GM18520 (cell line): ENCODE data around the gene U2SURP.

Source experiments
- ATAC-seq: cut with Tn5 transposase; IDR thresholded peaks from one replicate; pipeline ENCODE4 v1.9.1; 2021; ENCODE audit not compliant: unreplicated experiment

Gene U2SURP

DNA sequence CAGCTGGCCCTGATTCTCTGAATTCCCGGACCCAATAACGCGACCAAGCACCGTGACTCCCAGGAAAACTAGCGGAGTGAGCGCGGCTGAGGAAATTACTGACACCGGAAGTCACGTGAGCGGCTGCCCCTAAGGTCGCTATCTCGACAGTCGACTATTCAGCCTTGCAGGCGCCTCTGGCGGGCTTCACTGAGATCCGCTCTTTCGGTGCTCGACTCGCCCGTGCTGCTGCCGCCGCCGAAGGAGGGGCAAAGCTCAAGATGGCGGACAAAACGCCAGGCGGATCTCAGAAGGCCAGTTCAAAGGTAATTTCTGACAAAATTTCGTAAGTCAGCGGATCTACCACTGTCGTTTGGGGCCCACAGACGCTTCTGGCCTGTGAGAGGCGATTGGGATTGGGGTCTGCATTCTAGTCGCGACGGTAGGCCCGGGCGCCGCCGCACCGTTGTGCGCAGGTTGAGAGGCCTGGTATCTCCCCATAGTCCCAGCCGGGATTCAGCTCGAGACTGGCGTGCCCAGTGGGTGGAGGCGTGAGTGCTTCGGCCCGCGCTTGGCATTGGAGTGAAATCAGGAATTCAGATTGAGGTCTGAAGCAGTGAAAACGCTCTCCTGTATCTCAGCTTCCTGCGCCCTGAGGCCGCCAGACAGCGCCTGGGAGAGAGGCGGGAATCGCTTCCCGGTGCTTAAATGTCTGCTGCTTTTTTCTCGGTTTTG, at the start of gene U2SURP:
Gene U2SURP (plus strand): TSS at position 202 of the 714 bp plus-strand sequence. CDS start 59 bp downstream, at position 261.
- peak; percentile 90 for ATAC-seq

DNA sequence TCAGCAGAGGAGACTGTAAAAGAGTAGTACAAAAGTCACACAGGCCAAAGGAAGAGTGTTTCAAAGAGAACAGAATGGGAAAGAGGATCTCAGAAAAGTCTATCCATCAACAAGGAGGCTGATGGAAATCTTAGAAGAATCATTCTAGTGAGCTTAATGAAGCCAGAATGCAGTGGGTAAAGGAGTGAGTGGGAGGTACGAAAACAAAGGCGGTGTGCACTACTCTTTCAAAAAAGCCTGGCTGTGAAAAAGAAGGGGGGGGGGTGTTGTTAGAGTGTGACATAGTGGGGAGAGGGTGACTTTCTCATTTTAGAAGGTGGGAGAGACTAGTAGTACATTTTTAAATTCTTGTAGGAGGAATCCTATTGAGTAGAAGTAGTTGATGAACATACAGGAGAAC, 49.6 kb upstream of the U2SURP start:
- ATAC-seq = no peak

DNA sequence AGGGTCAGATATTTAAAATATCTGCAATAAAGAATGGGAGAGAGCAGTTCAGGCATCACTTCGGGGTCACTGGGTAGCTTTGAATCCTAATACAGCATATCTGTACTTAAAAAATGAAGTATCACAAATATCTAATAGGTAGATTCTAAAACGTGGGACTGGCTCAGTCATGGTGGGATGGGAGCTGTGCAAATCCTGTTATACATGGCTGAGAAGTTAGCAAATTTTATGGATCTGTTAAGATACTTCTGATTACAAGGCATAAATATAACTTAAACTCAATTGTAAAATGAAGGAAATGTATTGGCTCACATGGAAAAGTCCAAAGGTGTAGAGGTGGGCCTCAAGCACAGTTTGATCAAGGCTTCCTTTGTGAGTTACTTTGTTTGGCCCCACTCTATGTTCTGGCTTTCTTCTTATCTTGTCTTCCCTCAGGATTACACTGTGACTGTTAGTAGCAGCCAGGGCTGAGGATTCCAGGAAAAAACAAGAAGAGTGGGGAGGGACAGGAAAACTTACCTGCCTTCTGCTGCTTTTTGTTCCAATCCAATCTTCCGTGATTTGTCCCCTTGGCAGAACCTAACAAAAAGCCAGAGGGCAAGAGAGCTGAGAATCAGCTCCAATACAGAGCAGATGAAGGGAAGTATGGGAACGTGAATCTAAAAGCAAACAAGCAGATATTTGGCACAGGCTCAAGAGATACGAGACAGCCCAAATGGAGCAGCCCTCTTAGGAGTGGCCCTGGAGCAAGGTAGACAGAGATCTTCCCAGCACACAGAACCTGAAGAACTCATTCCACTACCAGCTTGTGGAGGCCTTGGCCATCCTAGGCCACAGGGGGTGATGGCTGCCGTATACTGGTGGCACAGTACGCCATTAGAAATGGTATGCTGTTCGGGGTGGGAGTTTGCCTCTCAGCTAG, 48.8 kb upstream of the U2SURP start:
- ATAC-seq = no peak

DNA sequence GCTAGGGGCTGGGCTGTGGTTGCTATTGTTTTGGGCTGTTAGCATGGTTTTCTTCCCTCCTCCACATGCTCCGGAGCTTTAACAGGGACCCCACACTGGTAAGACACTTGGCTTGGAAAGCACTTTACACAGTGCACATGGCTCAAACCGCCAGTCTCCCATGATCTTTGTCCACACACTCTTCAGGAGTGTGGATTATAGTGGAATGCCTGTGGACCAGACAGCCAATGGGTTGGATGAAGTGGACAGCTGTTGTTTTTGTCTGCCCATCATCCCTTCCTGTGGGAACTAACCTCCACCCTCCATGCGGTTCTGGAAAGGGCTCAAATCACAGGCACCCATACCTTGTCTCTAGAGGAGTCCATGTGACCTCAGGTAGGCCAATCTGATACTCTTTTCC, 47.9 kb upstream of the U2SURP start:
- ATAC-seq = no peak

DNA sequence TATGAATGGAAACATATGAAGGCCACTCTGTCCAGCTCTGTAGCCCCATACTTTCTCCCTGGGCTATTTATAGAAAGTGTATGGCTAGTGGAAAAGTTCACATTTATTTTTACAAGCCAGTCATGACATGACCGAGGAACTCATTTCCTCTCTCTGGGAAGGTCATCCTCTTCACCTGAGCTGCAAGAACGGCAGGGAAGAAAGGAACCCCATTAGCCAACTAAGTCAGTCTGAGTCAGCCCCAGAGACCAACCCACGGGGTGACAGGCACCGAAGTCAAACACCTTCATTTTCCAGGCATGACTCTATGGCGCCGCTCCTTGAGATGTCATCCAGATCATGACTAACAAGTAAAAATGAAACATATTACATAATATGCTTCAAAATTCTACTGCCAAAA, 42.7 kb upstream of the U2SURP start:
- no peak for ATAC-seq

DNA sequence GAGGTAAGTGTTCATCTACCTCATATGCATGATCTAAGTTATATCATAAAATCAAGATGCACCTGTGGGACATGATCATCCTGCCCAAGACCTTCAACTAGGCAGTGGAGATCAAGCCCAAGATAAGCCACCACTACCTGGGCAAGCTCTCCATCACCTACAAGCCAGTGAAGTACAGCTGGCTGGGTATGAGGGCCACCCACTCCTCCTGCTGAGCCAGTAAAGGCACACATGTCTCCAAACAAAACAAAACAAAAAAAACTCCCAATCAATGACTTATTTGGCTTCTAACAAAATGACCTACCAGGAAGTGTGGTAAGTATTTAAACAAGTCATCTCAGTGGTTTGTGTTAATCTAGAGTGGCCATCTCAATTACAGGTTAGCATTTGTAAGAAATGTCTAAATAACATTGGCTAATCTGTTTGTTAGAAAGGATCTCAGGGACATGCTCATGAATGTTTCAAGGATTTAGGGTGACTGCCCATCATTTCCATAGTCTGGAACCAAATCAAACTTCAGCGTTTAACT, 41.0 kb upstream of the U2SURP start:
- ATAC-seq = no peak

DNA sequence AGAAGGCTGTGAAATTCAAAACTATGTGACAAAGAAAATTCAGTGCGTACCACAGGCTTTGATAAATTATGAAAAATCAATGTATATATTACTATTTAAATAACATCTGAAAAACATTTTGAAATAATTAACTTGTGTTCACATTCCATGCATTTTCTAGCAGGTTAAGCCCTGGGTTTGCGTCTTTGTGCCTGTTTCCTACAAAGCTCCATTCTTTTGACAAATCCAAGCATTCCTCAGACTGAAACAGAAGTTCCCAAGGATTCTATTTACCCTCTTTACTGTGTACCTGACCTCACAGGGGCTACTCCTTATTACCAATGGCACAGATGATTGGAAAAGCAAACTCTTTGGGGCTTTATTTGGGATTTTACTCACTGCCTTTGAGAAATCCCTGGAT, 39.8 kb upstream of the U2SURP start:
- no peak for ATAC-seq

DNA sequence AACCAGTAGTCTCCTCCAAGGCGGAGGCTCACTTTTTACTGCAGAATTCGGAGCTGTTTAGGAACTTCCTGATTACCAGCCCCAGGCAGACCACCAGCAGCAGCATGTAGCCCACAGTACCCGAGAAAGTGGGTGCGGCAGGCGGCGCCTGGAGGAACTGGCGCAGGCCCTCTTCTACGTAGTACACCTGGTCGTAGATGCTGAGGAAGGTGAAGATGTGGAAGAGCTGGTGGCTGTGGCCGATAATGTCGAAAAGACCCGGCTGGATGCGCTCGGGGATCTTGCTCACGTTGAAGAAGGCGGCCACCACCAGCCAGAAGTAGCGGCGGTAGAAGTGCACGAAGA, 39.2 kb upstream of the U2SURP start:
- ATAC-seq = no peak

DNA sequence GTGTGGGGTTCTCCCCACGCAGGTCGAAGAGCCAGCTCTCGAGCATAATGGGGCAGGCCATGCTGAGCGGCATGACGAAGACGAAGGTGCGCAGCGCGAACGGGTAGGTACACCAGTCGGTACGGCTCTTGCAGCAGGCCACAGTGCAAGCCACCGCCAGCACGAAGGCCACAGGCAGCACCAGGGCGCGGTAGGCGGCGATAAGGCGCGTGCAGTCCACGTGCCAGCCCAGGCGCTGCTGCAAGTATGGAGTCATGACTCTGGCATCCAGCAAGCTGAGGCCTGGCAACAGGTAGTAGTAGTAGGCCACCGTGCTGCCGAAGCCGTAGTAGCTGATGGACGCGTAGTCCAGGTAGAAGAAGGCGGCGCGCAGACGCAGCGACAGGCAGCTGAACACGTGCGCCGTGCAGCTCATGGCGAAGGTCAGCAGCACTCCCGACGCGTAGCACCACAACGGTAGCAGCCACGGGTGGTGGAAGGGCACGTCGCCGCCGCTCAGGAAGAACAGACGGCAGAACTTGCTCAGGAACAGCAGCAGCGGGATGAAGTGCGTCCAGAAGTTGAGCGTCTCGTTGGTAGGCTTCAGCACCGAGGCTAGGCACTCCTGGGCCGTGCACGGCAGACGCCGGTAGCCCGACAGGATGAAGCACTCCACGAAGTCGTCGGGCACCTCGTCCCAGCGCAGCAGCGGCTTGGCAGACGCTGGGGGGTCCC, 38.7 kb upstream of the U2SURP start:
- no peak for ATAC-seq

DNA sequence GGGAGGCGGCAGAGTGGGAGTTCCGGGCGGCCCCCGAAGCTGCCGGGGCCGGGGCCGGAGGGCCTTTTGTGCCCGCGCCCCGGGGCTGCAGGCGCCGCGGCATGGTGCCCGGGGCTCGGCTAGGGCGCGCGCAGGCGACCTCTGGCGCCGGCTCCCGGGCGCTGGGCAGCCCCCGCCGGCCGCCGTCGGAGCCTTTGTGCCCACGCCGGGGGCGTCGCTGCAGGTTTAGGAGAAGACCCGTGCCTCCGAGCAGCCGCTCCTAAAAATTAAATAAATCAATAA, 38.2 kb upstream of the U2SURP start:
- no peak for ATAC-seq

DNA sequence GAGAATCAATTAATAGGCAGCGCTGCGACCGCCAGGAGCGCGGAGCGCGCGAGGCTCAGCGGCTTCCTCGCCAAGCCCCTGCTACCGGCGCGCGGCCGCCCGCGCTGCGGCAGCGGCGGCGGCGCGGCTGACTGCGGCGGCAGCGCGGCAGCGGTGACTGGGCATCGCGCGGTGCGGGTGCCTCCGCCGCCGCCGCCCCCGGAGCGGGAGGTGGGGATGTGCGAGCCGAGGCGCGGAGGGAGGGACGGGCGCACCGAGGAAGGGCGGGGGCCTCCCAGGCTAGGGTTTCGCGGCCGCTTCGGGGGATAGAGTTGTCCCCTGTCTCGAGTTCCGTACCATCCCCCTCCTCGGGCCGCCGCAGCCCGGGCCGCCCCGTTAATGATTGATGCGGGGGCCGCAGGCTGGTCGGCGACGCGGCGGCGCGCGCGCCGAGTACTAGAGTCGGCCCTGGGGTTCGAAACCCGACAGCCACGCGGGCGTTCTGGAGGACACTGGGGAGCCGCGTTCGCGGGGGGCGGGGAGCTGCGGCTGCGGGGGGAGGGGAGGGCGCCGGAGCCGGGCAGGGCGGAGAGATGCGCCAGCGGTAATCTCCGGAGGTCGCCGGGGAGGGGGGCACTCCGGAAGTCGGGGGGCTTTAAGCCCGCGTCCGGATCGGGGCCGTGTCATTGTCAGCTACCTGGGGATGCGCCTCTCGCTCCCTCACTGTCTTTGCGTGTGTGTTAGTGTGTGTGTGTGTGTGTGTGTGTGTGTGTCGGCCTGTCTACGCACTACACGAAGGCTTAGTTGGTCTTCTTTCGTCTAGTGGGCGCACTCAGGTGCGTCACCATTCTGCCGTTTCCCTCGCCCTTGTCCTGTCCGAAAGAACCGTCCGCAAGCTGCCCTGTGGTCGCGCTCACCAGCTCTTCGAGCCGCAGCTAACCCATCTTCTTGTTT, 37.6 kb upstream of the U2SURP start, which contains the start of gene PAQR9:
Gene PAQR9 (minus strand): TSS at position 159 of the 933 bp plus-strand sequence. CDS start 338 bp downstream, outside the sequence.
- ATAC-seq = no peak

DNA sequence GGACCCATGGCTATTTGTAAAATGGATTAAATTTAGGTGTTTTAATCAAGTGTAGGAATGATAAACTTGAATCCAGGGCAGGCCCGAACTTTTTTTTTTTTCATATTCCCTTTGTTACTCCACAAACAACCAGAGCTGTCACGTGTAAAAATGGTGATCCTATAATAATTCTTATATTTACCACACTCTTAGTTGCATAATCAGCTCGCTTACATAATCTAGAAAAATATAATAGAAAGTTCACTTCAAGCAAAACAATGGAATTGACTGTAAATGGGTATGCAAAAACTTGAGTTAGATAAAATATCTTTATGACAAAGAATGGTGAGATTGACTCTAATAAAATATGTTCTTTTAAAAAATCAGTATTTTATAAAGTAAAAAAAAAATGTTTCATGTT, 35.8 kb upstream of the U2SURP start:
- no peak for ATAC-seq

DNA sequence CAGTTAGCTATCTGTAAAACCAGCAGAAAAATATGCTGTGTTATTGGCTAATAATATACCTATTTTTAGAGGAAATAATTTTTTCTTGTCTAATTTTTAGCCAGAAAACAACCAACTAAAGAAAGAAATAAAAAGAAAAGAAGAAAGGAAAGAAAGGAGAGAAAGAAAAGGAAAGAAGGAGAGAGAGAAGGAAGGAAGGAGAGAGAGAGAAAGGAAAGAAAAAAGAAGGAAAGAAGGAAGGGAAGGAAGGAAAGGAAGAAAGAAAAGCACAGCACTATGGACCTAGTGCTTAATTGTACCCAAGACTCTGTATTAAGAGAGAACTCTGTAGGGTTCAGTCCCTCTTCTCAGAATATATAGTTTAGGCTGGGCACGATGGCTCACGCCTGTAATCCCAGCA, 34.6 kb upstream of the U2SURP start:
- no peak for ATAC-seq

DNA sequence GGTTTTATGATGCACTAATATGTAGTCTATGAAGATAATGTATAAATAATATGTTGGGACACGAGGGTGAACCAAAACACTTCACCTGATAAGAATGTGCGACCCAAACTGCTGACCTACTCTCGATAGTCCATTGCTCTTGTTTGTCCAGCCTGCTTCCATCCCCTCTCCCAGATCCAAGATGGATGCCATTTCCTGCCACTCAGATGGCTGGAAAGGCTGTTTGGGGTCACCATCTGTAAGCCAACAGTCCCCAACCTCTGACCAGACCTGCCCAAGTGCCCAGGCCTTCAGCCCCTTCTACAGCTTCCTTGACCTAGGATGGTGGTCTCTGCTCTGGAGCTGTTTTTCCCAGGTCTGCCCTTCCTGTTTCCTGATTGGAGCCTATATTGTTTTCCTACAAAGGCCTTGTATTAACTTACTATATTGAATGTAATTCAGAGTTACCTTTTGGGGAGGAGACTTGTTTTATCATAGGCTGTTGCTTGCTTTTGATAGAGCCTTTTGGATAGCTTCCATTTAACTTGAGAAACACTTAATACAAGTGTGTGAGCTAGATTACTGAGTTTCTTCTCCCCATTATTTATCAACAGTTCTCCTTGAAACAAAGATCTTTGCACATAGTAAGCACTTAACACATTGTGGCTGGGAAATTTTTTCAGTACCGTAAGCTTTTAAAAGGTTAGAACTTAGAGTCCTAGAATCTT, 32.9 kb upstream of the U2SURP start:
- no peak for ATAC-seq

DNA sequence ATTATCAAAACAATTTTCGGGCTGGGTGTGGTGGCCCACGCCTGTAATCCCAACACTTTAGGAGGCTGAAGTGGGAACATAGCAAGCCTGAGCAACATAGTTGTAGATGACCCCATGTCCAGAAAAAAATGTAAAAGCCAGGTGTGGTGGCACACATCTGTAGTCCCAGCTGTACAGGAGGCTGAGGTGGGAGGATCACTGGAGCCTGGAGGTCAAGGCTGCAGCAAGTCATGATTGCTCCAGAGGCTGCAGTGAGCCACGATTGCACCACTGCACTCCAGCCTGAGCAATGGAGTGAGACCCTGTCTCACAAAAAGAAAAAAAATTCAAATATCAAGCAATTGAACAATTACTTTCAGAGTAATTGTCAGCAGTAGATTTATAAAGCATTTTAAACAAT, 29.9 kb upstream of the U2SURP start:
- ATAC-seq = no peak

DNA sequence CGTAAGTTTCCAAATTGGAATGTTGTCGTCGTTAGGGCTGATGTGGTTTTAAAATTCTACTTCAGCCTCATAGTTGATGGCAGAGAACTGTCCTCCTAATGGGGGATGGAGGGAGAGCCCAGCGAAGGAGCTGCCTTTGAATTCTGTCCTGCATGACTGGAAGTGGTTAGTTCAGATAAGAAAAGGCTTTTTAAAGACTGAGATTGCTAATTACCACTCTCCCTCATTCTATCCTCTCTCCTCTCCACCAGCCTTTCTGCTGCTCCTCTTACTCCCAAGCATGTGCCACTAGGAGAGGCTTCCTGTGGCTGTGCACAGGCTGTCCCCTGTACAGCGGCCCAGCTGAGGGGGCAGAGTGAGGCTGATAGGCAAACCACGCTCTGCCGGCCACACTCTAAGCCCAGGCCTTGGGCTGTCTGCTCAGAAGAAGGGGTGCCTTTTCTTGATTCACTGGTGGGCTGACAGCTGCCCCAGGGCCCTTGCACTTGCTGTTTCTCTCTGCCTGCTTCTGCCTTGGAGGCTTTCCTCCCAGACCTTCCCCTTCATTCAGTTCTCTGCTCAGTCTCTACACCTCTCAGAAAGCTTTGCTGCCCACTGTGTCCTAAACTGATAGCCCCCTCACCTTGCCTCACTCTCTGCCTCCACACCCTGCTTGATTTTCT, 29.1 kb upstream of the U2SURP start:
- no peak for ATAC-seq

DNA sequence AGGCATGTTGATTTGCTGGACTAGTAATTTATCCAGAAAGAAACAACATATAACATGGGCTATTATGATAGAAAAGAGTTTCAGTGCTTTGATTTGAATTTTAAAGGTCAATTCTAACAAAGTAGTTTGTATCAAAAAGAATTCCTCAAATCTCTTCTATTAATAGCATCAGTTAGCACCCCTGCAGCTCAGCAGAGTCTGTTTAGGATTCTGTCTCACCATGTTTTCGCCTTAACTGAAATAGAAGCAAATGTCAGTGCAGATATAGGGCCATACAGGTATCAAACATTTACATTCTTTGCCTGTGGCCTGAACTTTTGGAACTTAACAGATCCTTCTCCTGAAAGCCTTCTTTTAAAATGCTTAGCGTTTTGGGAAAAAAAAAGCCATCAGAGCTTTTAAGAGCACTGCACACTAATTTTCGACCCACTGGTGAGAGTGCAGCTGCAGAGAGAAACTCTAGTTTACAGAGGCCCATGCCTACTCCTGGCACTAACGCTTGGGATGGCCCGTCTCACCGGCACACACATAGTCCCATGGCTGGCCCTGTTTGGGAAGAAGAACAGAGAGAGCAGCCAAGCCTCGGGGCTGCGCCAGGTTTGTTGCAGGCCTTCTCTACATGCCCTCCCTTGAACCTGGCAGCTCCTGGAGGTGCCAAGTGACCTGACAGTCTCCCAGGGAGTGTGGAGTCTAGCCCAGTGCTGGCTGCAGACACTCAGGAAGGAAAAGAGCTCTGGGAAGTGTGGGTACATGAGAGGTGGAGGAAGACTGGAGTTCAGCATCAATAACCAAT, 28.0 kb upstream of the U2SURP start:
- ATAC-seq = no peak

DNA sequence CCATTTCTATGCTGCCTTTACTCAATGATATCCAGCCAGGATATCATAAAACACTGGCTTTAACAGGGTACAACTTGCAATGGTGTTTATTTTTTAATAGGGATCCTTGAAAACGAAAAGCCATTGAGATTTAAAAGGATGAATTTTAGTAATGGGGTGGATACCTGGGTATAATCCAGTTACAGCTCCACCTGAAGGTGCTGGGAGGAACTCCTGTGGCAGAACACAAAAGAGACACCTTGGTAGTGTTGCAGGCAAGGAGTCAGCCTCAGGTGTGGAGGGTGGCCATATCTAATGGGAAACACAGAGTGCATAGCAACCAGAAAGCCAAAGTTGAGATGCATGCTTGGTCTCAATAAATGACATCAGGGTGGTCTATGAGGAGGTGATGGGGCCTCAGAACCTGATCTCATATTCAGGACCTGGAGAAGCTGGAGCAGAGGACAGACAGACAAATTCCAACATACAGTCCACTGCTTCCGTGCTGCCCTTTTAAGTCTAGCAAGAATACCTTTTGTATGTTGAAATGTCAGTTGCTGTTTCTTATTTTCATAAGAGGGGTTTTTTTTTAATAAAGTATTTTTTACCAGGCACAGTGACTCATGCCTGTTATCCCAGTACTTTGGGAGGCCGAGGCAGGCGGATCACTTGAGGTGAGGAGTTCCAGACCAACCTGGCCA, 25.9 kb upstream of the U2SURP start:
- ATAC-seq = no peak
